RPMI8226 (cell line): ENCODE data around the gene SHMT1.

Experiments used
- DNase-seq: peaks from one replicate; pipeline ENCODE4 v3.0.0-alpha.2; 2015

Gene SHMT1

GRCh38 chr17:18280766-18281371 is 82.5 kb downstream of the SHMT1 start:
- DNase-seq: no peak

GRCh38 chr17:18280249-18280648 is 83.1 kb downstream of the SHMT1 start:
- no peak for DNase-seq

- DNase-seq: no peak
Measured at GRCh38 chr17:18278867-18279266, 84.5 kb downstream of the SHMT1 start.
